ENCODE results near the gene BTBD10. TPM values are rescaled to one million over a fixed set of nuclear protein-coding genes. Genes with fewer than 3 reads are reported as not detected.

The BTBD10 gene
- total and polyA plus RNA-seq, 2 donors from 2014 or later = 12.9 to 27.9 TPM

DNA sequence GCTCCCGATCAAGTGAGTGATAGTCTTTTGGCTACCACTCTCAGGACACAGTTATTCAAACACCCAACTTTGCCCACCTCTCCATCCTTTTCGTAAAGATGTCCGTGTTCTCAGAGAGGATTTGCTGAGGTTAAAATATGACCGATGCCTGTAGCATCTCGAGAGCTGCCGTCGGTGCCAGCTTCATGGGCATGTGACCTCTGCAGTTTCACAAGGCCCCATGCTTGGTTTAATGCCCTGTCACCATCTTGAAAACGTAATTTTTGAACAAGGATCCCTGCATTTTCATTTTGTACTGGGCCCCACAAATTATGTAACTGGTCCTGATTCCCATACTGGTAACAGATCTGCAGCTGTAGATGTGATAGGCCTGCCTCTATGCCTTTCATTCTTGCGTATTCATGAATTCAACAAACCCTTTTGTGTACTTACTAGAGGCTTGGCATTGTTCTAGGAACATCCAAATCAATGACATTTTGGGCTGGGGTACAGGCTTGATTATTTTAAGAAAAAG is 100.4 kb downstream of the BTBD10 start:
- TF ChIP-seq, protein P1, sequence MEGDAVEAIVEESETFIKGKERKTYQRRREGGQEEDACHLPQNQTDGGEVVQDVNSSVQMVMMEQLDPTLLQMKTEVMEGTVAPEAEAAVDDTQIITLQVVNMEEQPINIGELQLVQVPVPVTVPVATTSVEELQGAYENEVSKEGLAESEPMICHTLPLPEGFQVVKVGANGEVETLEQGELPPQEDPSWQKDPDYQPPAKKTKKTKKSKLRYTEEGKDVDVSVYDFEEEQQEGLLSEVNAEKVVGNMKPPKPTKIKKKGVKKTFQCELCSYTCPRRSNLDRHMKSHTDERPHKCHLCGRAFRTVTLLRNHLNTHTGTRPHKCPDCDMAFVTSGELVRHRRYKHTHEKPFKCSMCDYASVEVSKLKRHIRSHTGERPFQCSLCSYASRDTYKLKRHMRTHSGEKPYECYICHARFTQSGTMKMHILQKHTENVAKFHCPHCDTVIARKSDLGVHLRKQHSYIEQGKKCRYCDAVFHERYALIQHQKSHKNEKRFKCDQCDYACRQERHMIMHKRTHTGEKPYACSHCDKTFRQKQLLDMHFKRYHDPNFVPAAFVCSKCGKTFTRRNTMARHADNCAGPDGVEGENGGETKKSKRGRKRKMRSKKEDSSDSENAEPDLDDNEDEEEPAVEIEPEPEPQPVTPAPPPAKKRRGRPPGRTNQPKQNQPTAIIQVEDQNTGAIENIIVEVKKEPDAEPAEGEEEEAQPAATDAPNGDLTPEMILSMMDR (IDR thresholded peaks at IDR 0.05; ENCODE audit: borderline replicate concordance, extremely low read depth, insufficient read depth) = no peak
- Histone ChIP-seq H3K27ac (ENCODE audit: low read depth in 2 of 2, low read length in 2 of 2) (no peak overlapping the region), H3K9me3 (ENCODE audit: control insufficient read depth in 2 of 3, insufficient read depth in 1 of 3, low read length in 3 of 3) (no peaks in the 10 kb centered on the region), H3K4me1 (ENCODE audit: control insufficient read depth in 2 of 3, insufficient read depth in 2 of 3, low read depth in 1 of 3, low read length in 3 of 3) (no peaks in the 10 kb centered on the region), H3K27me3 (ENCODE audit: control insufficient read depth, insufficient read depth, low read length) (no peaks in the 10 kb centered on the region), H3K9ac (ENCODE audit: low read length in 3 of 3) (no peak overlapping the region), H3K4me3 (ENCODE audit: low read length in 3 of 3) (no peak overlapping the region), H3K36me3 (ENCODE audit: control insufficient read depth in 2 of 3, insufficient read depth in 3 of 3, low read length in 3 of 3) (peaks cover 0 to 26% (median 24%) of the 10 kb centered on the region in 3 donors)
- FAIRE-seq = no peak
- intact Hi-C loops (cut with DNase I) = no loop called here
- DNase-seq = no peak

GRCh38 chr11:13358596-13359270 is 104.3 kb downstream of the BTBD10 start:
- H3K27me3 ChIP-seq (ENCODE audit: control insufficient read depth, insufficient read depth, low read length) = no peaks in the 10 kb centered on the region
- no peaks in the 10 kb centered on the region for H3K4me1 ChIP-seq (ENCODE audit: control insufficient read depth in 2 of 3, insufficient read depth in 2 of 3, low read depth in 1 of 3, low read length in 3 of 3)
- no peaks in the 10 kb centered on the region for H3K9me3 ChIP-seq (ENCODE audit: control insufficient read depth in 2 of 3, insufficient read depth in 1 of 3, low read length in 3 of 3)
- peaks cover 0 to 27% (median 19%) of the 10 kb centered on the region in 3 donors for H3K36me3 ChIP-seq (ENCODE audit: control insufficient read depth in 2 of 3, insufficient read depth in 3 of 3, low read length in 3 of 3)
- DNase-seq (no peak), FAIRE-seq (no peak)
- intact Hi-C loops (cut with DNase I) = no loop called here
- TF ChIP-seq, protein P1 (IDR thresholded peaks at IDR 0.05; ENCODE audit: borderline replicate concordance, extremely low read depth, insufficient read depth) = no peak
- H3K27ac ChIP-seq (ENCODE audit: low read depth in 2 of 2, low read length in 2 of 2) = no peak overlapping the region
- no peak overlapping the region for H3K9ac ChIP-seq (ENCODE audit: low read length in 3 of 3)
- H3K4me3 ChIP-seq (ENCODE audit: low read length in 3 of 3) = no peak overlapping the region

DNA sequence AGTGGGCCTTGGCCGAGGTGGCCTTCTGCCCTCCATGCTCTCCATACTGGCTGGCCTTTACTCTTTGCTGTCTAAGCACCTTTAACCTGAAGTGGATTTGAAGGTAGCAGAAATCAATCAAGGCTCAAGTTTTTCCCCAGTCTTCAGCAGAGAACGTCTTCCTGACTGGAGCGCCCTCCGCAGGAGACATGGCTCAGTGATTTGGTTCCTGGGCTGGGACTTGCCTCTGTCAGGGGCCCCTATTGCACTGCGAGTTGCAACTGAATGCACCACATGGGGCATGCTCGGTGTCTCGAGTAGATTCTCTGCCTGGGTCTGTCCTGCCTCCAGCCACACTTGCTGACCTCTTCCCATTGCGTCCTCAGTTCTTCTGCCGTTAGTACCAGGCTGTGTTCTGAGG is 105.8 kb downstream of the BTBD10 start:
- Histone ChIP-seq H3K4me3 (ENCODE audit: low read length in 3 of 3) (no peak overlapping the region), H3K4me1 (ENCODE audit: control insufficient read depth in 2 of 3, insufficient read depth in 2 of 3, low read depth in 1 of 3, low read length in 3 of 3) (no peaks in the 10 kb centered on the region), H3K36me3 (ENCODE audit: control insufficient read depth in 2 of 3, insufficient read depth in 3 of 3, low read length in 3 of 3) (peaks cover 0 to 26% (median 13%) of the 10 kb centered on the region in 3 donors), H3K27ac (ENCODE audit: low read depth in 2 of 2, low read length in 2 of 2) (no peak overlapping the region), H3K9me3 (ENCODE audit: control insufficient read depth in 2 of 3, insufficient read depth in 1 of 3, low read length in 3 of 3) (no peaks in the 10 kb centered on the region), H3K9ac (ENCODE audit: low read length in 3 of 3) (no peak overlapping the region), H3K27me3 (ENCODE audit: control insufficient read depth, insufficient read depth, low read length) (no peaks in the 10 kb centered on the region)
- TF ChIP-seq, protein P1 (IDR thresholded peaks at IDR 0.05; ENCODE audit: borderline replicate concordance, extremely low read depth, insufficient read depth) = no peak
- FAIRE-seq = no peak
- intact Hi-C loops (cut with DNase I) = no loop called here
- DNase-seq = no peak
